Ammon's horn (tissue), 1 donor: ENCODE data around the gene PTPN9.
"Not testable (repeated sequence)": the region's sequence is repeated elsewhere in the genome, so short reads cannot be mapped to it uniquely, and the experiment has no call there.

Experiments
- DNase-seq: peaks from one replicate; pipeline ENCODE4 v3.0.0-alpha.2; 2016; ENCODE audit warnings: low spot score

Gene PTPN9

GRCh38 chr15:75578948-75579920, at the start of gene PTPN9:
PTPN9 (minus strand) TSS chr15:75579315; CDS start chr15:75578776, 539 bp downstream.
- DNase-seq, result peak; percentile 84

GRCh38 chr15:75625542-75626347, 46.6 kb upstream of the PTPN9 start, which contains the start of gene SNUPN:
SNUPN (minus strand) TSS chr15:75625725; CDS start chr15:75621051, 4,674 bp downstream.
- DNase-seq, result peak; percentile 96

GRCh38 chr15:75622505-75622904, 43.4 kb upstream of the PTPN9 start:
- DNase-seq, result no peak

GRCh38 chr15:75620841-75621391, 41.8 kb upstream of the PTPN9 start:
- DNase-seq, result peak; percentile 36

GRCh38 chr15:75620058-75620820, 41.1 kb upstream of the PTPN9 start:
- DNase-seq, result no peak

- DNase-seq, result no peak
These were observed 37.7 kb upstream of the PTPN9 start for GRCh38 chr15:75616766-75617165.

- DNase-seq, result no peak
These were observed 27.9 kb upstream of the PTPN9 start for GRCh38 chr15:75606711-75607699.

- no peak for DNase-seq
These were observed 26.9 kb upstream of the PTPN9 start for GRCh38 chr15:75606026-75606425.

GRCh38 chr15:75599401-75599800, 20.3 kb upstream of the PTPN9 start:
- DNase-seq, result peak; percentile 37

GRCh38 chr15:75598361-75598760, 19.2 kb upstream of the PTPN9 start:
- no peak for DNase-seq

- no peak for DNase-seq
These were observed 18.7 kb upstream of the PTPN9 start for GRCh38 chr15:75597667-75598341.

- no peak for DNase-seq
These were observed 17.7 kb upstream of the PTPN9 start for GRCh38 chr15:75596703-75597345.

GRCh38 chr15:75594276-75594675, 15.2 kb upstream of the PTPN9 start:
- DNase-seq, result no peak

- no peak for DNase-seq
These were observed 12.7 kb upstream of the PTPN9 start for GRCh38 chr15:75591655-75592364.

- no peak for DNase-seq
These were observed 11.1 kb upstream of the PTPN9 start for GRCh38 chr15:75590239-75590638.

- DNase-seq, result no peak
These were observed 10.0 kb upstream of the PTPN9 start for GRCh38 chr15:75589071-75589470.

GRCh38 chr15:75586422-75586821, 7.3 kb upstream of the PTPN9 start:
- DNase-seq, result not testable (repeated sequence)

- DNase-seq, result peak; percentile 27
These were observed 5.0 kb upstream of the PTPN9 start for GRCh38 chr15:75584121-75584520.

GRCh38 chr15:75583701-75584100, 4.6 kb upstream of the PTPN9 start:
- DNase-seq, result no peak
